Peyer's patch (tissue), 4 donors: Measurements from ENCODE around the gene IL4I1. TPM values are rescaled to one million over a fixed set of nuclear protein-coding genes. Genes with fewer than 3 reads are reported as not detected.

Experiments
- DNase-seq, 3 donors: peaks; one replicate each; pipeline ENCODE4 v3.0.0-alpha.2; 2017 to 2019
- H3K27ac ChIP-seq, 4 donors: fragments of 200-600 bp; sonication (generic); one replicate each; pipeline ENCODE4 v1.5.1; 2016 to 2019
- H3K27me3 ChIP-seq, 2 donors: fragments of 200-600 bp; sonication (generic); one replicate each; pipeline ENCODE4 v1.5.1; 2019
- H3K36me3 ChIP-seq, 3 donors: fragments of 200-600 bp; sonication (generic); one replicate each; pipeline ENCODE4 v1.5.1; 2016 to 2019
- H3K4me1 ChIP-seq, 4 donors: fragments of 200-600 bp; sonication (generic); one replicate each; pipeline ENCODE4 v1.5.1; 2016 to 2019
- H3K4me3 ChIP-seq, 4 donors: fragments of 200-600 bp; sonication (generic); 1 replicate in 3 of 4; 2 replicates in 1 of 4; pipeline ENCODE4 v1.5.1; 2016 to 2019; ENCODE audit warnings: mild to moderate bottlenecking in 1 of 4
- H3K9me3 ChIP-seq, 4 donors: fragments of 200-600 bp; sonication (generic); one replicate each; pipeline ENCODE4 v1.5.1; 2016 to 2019; ENCODE audit warnings: mild to moderate bottlenecking in 1 of 4
- CTCF ChIP-seq, 6 experiments: fragments of 450-650 bp in 4 of 6; fragments of 200-600 bp in 2 of 6; sonication (generic) in 1 of 6; IDR thresholded peaks; one replicate each; pipeline ENCODE4 v1.5.1; 2017 to 2019; ENCODE audit warnings: antibody characterized with exemption in 6 of 6, mild to moderate bottlenecking in 3 of 6, moderate library complexity in 1 of 6
- POLR2A ChIP-seq, 2 donors: fragments of 450-650 bp; IDR thresholded peaks; one replicate each; pipeline ENCODE4 v1.5.1; 2017; ENCODE audit warnings: antibody characterized with exemption in 2 of 2, mild to moderate bottlenecking in 2 of 2, moderate library complexity in 2 of 2
- total RNA-seq, 4 donors: library from RNA; depleted of rRNA; stranded (reverse); fragments of >200 nt; gene quantifications; one replicate each; pipeline ENCODE4 v1.1.0, GENCODE V29; 2016

The IL4I1 gene
- total RNA-seq, 4 donors from 2014 or later: not detected

DNA sequence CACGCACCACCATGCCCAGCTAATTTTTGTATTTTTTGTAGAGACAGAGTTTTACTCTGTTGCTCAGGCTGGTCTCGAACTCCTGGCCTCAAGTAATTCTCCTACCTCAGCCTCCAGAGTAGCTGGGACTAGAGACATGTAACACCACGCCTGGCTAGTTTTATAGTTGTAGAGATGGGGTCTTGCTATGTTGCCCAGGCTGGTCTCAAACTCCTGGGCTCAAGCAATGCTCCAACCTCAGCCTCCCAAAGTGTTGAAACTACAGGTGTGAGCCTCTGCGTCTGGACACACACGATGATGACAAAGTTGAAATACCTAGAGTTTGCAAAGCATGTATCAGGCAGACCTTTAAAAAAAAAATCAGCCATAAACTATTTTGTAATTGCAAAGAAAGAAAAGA is 50.3 kb downstream of the IL4I1 start:
- Histone ChIP-seq H3K9me3 (no peaks in the 10 kb centered on the region), H3K4me1 (peaks cover 0 to 5% (median 0%) of the 10 kb centered on the region in 4 donors), H3K36me3 (no peaks in the 10 kb centered on the region), H3K4me3 (no peak overlapping the region), H3K27ac (no peak overlapping the region), H3K27me3 (no peaks in the 10 kb centered on the region)
- TF ChIP-seq CTCF (IDR thresholded peaks at IDR 0.05) (no peak), POLR2A (IDR thresholded peaks at IDR 0.05) (no peak)
- no peak for DNase-seq

DNA sequence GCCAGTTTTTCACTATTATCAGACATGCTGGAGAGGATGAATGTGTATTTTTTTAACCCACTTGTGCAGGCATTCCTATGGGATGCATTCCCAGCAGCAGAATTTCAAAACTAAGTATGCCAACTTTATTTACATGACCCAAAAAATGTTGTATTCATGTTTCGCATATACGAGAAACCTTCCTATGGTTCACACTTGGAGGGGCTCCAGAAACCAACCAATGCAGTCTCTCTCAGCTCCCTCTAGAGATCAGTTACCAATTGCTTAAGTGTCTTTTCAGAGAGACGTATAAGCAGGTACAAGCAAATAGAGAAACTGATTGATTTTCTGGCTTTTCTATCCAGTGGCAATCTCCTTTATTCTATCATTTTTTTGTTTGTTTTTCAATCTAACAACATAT is 51.3 kb downstream of the IL4I1 start:
- H3K4me1 ChIP-seq: peaks cover 0 to 5% (median 0%) of the 10 kb centered on the region in 4 donors
- H3K9me3 ChIP-seq: no peaks in the 10 kb centered on the region

GRCh38 chr19:49844138-49845095 is 52.3 kb downstream of the IL4I1 start:
- Histone ChIP-seq H3K36me3 (no peaks in the 10 kb centered on the region), H3K27ac (peak overlapping the region in 1 of 4 donors; percentile 58), H3K9me3 (no peaks in the 10 kb centered on the region), H3K4me3 (no peak overlapping the region), H3K4me1 (peaks cover 0 to 5% (median 0%) of the 10 kb centered on the region in 4 donors), H3K27me3 (no peaks in the 10 kb centered on the region)
- no peak for DNase-seq
- TF ChIP-seq POLR2A (IDR thresholded peaks at IDR 0.05): no peak
- TF ChIP-seq CTCF (IDR thresholded peaks at IDR 0.05): no peak

More for the DNA sequence above, 51.3 kb downstream of the IL4I1 start:
- H3K4me3 ChIP-seq: no peak overlapping the region
- DNase-seq: no peak
- no peak overlapping the region for H3K27ac ChIP-seq
- TF ChIP-seq POLR2A (IDR thresholded peaks at IDR 0.05): no peak
- TF ChIP-seq CTCF (IDR thresholded peaks at IDR 0.05): no peak
- no peaks in the 10 kb centered on the region for H3K36me3 ChIP-seq
- H3K27me3 ChIP-seq: no peaks in the 10 kb centered on the region

GRCh38 chr19:49843265-49843664 is 53.4 kb downstream of the IL4I1 start:
- Histone ChIP-seq H3K4me3 (no peak overlapping the region), H3K27ac (peak overlapping the region in 1 of 4 donors; percentile 66), H3K27me3 (no peaks in the 10 kb centered on the region), H3K9me3 (no peaks in the 10 kb centered on the region), H3K4me1 (peaks cover 0 to under 1% (median 0%) of the 10 kb centered on the region in 4 donors), H3K36me3 (peaks cover 0 to 9% (median 0%) of the 10 kb centered on the region in 3 donors)
- TF ChIP-seq CTCF (IDR thresholded peaks at IDR 0.05) (no peak), POLR2A (IDR thresholded peaks at IDR 0.05) (no peak)
- DNase-seq: peak in 1 of 3 donors; percentile 47

GRCh38 chr19:49840736-49841249 is 55.9 kb downstream of the IL4I1 start:
- no peak for TF ChIP-seq POLR2A (IDR thresholded peaks at IDR 0.05)
- TF ChIP-seq CTCF (IDR thresholded peaks at IDR 0.05): no peak
- DNase-seq: no peak
- Histone ChIP-seq H3K4me1 (no peaks in the 10 kb centered on the region), H3K27ac (no peak overlapping the region), H3K36me3 (peaks cover 0 to 34% (median 0%) of the 10 kb centered on the region in 3 donors), H3K4me3 (no peak overlapping the region), H3K27me3 (no peaks in the 10 kb centered on the region), H3K9me3 (no peaks in the 10 kb centered on the region)
